Panc1 (cell line): ENCODE measurements around the gene ANKRD13D. TPM values are rescaled to one million over a fixed set of nuclear protein-coding genes. Genes with fewer than 3 reads are reported as not detected.

Experiments
- ATAC-seq: fragments of 200-7000 bp; cut with Tn5 transposase; 2 replicates; pipeline ENCODE4 v1.9.1; 2020; ENCODE audit warnings: mild to moderate bottlenecking, moderate library complexity
- BruUV-seq: library from RNA; stranded (reverse); fragments of 400-500 nt; replicated peaks from 2 replicates; lab custom pipeline; 2021; lab: Mats Ljungman, UMichigan
- CTCF ChIA-PET: fragments of 300-600 bp; sonication (Branson Sonifier 250); formaldehyde crosslinking; loops from one replicate; lab custom pipeline; 2022; ENCODE audit warnings: antibody characterized with exemption; lab: Charles Lee
- POLR2A ChIA-PET: fragments of 300-600 bp; sonication (Branson Sonifier 250); formaldehyde crosslinking; loops from one replicate; lab custom pipeline; 2022; ENCODE audit warnings: antibody characterized with exemption; lab: Charles Lee
- DNase-seq: peaks from one replicate; pipeline ENCODE4 v3.0.0-alpha.2; 2010; ENCODE audit warnings: low read depth, low spot score
- H3K27ac ChIP-seq: 2 replicates; pipeline ENCODE4 v1.5.1; 2011; ENCODE audit warnings: mild to moderate bottlenecking, low read length, inconsistent platforms
- H3K27me3 ChIP-seq: fragments of 200-500 bp; sonication (Bioruptor generic); 2 replicates; pipeline ENCODE4 v1.6.0; 2014; ENCODE audit warnings: low read length, inconsistent platforms; ENCODE audit not compliant: control insufficient read depth, insufficient read depth
- H3K36me3 ChIP-seq: fragments of 200-500 bp; sonication (Bioruptor generic); 2 replicates; pipeline ENCODE4 v1.5.1; 2014; ENCODE audit warnings: inconsistent platforms, mild to moderate bottlenecking, low read length, moderate library complexity; ENCODE audit not compliant: control insufficient read depth, insufficient read depth
- H3K4me1 ChIP-seq: 2 replicates; pipeline ENCODE4 v1.5.1; 2011; ENCODE audit warnings: inconsistent platforms, mild to moderate bottlenecking, low read length, moderate library complexity; ENCODE audit not compliant: control insufficient read depth, insufficient read depth
- H3K4me3 ChIP-seq, 2 experiments: 2 replicates each; pipeline ENCODE4 v1.5.1; 2011 to 2012; ENCODE audit warnings: low read depth in 2 of 2, low read length in 2 of 2, mild to moderate bottlenecking in 2 of 2, inconsistent platforms in 1 of 2, moderate library complexity in 1 of 2
- H3K9me3 ChIP-seq: fragments of 200-500 bp; sonication (Bioruptor generic); 2 replicates; pipeline ENCODE4 v1.5.1; 2014; ENCODE audit warnings: low read depth, mild to moderate bottlenecking, inconsistent platforms, low read length, moderate library complexity; ENCODE audit not compliant: control insufficient read depth, insufficient read depth
- POLR2AphosphoS5 ChIP-seq: IDR thresholded peaks from 2 replicates; pipeline ENCODE4 v1.6.1; 2012; ENCODE audit warnings: mild to moderate bottlenecking, low read depth, low read length, moderate library complexity
- SIN3A ChIP-seq: IDR thresholded peaks from 2 replicates; pipeline ENCODE4 v1.6.1; 2012; ENCODE audit warnings: low read depth, mild to moderate bottlenecking, low read length, moderate library complexity, borderline replicate concordance; ENCODE audit not compliant: insufficient read depth
- TCF7L2 ChIP-seq: IDR thresholded peaks from 2 replicates; pipeline ENCODE4 v1.6.1; 2011; ENCODE audit warnings: mild to moderate bottlenecking, low read depth, low read length, inconsistent platforms
- in situ Hi-C: cut with HindIII; loops from 2 replicates; pipeline ENCODE4 v1.10.0; 2016; ENCODE audit warnings: low sequenced_read_pairs, low pct_unique_long_range_greater_than_20kb
- intact Hi-C: fragments of 100-400 bp; cut with micrococcal nuclease; formaldehyde crosslinking; loops from one replicate; pipeline ENCODE4 v1.10.0; 2022; ENCODE audit not compliant: unreplicated experiment
- total RNA-seq: library from RNA; stranded (reverse); gene quantifications from one replicate; pipeline ENCODE4 v1.2.1, GENCODE V29; 2021; ENCODE audit not compliant: unreplicated experiment
- TF ChIP-seq, protein P1 (sequence below): fragments of 450-650 bp; IDR thresholded peaks from 2 replicates; pipeline ENCODE4 v1.5.1; 2017; ENCODE audit warnings: mild to moderate bottlenecking
- TF ChIP-seq, protein P2 (sequence below), 2 experiments: IDR thresholded peaks; 2 replicates each; pipeline ENCODE4 v1.6.1; 2011 to 2012; ENCODE audit warnings: low read depth in 2 of 2, control low read depth in 1 of 2, low read length in 1 of 2, mild to moderate bottlenecking in 1 of 2, moderate library complexity in 1 of 2; ENCODE audit not compliant: insufficient read depth in 1 of 2

ANKRD13D gene
- total RNA-seq, 1 experiment from 2014 or later = 76.5 TPM

DNA sequence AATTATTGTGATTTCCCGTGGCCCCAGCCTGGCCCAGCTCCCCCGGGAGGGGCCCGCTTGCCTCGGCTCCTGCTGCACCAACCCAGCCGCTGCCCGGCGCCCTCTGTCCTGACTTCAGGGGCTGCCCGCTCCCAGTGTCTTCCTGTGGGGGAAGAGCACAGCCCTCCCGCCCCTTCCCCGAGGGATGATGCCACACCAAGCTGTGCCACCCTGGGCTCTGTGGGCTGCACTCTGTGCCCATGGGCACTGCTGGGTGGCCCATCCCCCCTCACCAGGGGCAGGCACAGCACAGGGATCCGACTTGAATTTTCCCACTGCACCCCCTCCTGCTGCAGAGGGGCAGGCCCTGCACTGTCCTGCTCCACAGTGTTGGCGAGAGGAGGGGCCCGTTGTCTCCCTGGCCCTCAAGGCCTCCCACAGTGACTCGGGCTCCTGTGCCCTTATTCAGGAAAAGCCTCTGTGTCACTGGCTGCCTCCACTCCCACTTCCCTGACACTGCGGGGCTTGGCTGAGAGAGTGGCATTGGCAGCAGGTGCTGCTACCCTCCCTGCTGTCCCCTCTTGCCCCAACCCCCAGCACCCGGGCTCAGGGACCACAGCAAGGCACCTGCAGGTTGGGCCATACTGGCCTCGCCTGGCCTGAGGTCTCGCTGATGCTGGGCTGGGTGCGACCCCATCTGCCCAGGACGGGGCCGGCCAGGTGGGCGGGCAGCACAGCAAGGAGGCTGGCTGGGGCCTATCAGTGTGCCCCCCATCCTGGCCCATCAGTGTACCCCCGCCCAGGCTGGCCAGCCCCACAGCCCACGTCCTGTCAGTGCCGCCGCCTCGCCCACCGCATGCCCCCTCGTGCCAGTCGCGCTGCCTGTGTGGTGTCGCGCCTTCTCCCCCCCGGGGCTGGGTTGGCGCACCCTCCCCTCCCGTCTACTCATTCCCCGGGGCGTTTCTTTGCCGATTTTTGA is 3.3 kb upstream of the ANKRD13D start:
- Histone ChIP-seq H3K4me3 (no peak overlapping the region), H3K27me3 (no peaks in the 10 kb centered on the region), H3K4me1 (peaks cover 17% of the 10 kb centered on the region), H3K27ac (no peak overlapping the region), H3K9me3 (no peaks in the 10 kb centered on the region), H3K36me3 (no peaks in the 10 kb centered on the region; the same call in 1 of the 2 replicates)
- no peak for TF ChIP-seq TCF7L2
- TF ChIP-seq POLR2AphosphoS5 = no peak
- no peak for TF ChIP-seq SIN3A
- TF ChIP-seq, protein P1, sequence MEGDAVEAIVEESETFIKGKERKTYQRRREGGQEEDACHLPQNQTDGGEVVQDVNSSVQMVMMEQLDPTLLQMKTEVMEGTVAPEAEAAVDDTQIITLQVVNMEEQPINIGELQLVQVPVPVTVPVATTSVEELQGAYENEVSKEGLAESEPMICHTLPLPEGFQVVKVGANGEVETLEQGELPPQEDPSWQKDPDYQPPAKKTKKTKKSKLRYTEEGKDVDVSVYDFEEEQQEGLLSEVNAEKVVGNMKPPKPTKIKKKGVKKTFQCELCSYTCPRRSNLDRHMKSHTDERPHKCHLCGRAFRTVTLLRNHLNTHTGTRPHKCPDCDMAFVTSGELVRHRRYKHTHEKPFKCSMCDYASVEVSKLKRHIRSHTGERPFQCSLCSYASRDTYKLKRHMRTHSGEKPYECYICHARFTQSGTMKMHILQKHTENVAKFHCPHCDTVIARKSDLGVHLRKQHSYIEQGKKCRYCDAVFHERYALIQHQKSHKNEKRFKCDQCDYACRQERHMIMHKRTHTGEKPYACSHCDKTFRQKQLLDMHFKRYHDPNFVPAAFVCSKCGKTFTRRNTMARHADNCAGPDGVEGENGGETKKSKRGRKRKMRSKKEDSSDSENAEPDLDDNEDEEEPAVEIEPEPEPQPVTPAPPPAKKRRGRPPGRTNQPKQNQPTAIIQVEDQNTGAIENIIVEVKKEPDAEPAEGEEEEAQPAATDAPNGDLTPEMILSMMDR = no peak
- TF ChIP-seq, protein P2, sequence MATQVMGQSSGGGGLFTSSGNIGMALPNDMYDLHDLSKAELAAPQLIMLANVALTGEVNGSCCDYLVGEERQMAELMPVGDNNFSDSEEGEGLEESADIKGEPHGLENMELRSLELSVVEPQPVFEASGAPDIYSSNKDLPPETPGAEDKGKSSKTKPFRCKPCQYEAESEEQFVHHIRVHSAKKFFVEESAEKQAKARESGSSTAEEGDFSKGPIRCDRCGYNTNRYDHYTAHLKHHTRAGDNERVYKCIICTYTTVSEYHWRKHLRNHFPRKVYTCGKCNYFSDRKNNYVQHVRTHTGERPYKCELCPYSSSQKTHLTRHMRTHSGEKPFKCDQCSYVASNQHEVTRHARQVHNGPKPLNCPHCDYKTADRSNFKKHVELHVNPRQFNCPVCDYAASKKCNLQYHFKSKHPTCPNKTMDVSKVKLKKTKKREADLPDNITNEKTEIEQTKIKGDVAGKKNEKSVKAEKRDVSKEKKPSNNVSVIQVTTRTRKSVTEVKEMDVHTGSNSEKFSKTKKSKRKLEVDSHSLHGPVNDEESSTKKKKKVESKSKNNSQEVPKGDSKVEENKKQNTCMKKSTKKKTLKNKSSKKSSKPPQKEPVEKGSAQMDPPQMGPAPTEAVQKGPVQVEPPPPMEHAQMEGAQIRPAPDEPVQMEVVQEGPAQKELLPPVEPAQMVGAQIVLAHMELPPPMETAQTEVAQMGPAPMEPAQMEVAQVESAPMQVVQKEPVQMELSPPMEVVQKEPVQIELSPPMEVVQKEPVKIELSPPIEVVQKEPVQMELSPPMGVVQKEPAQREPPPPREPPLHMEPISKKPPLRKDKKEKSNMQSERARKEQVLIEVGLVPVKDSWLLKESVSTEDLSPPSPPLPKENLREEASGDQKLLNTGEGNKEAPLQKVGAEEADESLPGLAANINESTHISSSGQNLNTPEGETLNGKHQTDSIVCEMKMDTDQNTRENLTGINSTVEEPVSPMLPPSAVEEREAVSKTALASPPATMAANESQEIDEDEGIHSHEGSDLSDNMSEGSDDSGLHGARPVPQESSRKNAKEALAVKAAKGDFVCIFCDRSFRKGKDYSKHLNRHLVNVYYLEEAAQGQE (IDR thresholded peaks at IDR 0.05; ENCODE audit: insufficient read depth in 1 of 2, low read depth in 2 of 2, low read length in 1 of 2) = no peak
- TSS peak; percentile 81 for BruUV-seq
- in situ Hi-C loops (no loop called here), intact Hi-C loops (no loop called here)
- DNase-seq (no peak), ATAC-seq (no peak)
- ChIA-PET CTCF (interaction anchor here (0.8 kb wide), 1 partner anchor 922 kb away, joined by 3 read pairs; no protein-coding TSS in a partner anchor), POLR2A (no interaction called here)

DNA sequence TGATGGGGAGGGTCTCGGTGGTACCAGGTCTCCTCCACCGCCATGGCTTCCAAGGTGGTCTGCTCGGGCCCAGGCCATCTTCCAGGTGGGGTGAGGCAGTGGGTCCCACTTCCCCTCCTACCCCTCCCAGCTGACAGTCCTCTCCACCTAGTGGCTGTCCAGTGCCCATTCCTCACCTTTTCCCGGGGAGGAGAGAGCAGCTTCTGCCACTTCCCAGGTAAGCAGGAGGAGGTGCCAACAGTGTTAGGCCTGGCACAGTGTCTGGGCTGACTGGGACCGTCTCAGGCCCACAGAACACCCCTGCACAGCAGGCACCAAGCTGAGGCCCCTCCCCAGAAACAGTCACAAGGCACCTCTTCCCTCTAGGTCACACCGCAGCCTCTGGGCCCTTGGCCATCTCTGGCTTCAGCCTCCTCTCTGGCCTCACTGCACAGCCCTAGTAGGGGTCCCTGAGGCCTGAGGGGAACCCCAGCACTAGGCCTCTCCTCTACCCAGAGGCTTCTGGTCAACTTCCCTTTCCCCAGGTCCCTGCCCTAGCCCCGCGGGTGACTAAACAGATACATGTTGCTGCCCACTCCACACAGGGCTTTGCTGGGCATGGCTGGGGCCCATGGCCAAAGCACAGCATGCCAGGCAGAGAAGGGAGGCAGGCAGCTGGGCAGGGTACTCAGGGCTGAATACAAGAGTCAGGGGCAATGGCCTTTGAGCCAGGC is 2.3 kb upstream of the ANKRD13D start:
- POLR2A ChIA-PET = no interaction called here
- H3K27me3 ChIP-seq = no peaks in the 10 kb centered on the region
- no peaks in the 10 kb centered on the region; the same call in 1 of the 2 replicates for H3K36me3 ChIP-seq
- DNase-seq (no peak), ATAC-seq (no peak)
- CTCF ChIA-PET = interaction anchor here (0.8 kb wide), 1 partner anchor 923 kb away, joined by 3 read pairs; no protein-coding TSS in a partner anchor
- H3K4me3 ChIP-seq = no peak overlapping the region
- no peaks in the 10 kb centered on the region for H3K9me3 ChIP-seq
- H3K4me1 ChIP-seq = peaks cover 18% of the 10 kb centered on the region
- TF ChIP-seq, protein P1 = no peak; the same call in 1 of the 2 replicates
- TF ChIP-seq SIN3A = no peak
- TF ChIP-seq POLR2AphosphoS5 = no peak
- TF ChIP-seq TCF7L2 = no peak
- TF ChIP-seq, protein P2 (IDR thresholded peaks at IDR 0.05; ENCODE audit: insufficient read depth in 1 of 2, low read depth in 2 of 2, low read length in 1 of 2) = no peak
- no TSS peak for BruUV-seq
- in situ Hi-C loops (no loop called here), intact Hi-C loops (no loop called here)
- peak overlapping the region; percentile 95 for H3K27ac ChIP-seq
